ENCODE data around the gene PABPN1L.

- TF ChIP-seq, protein P1, sequence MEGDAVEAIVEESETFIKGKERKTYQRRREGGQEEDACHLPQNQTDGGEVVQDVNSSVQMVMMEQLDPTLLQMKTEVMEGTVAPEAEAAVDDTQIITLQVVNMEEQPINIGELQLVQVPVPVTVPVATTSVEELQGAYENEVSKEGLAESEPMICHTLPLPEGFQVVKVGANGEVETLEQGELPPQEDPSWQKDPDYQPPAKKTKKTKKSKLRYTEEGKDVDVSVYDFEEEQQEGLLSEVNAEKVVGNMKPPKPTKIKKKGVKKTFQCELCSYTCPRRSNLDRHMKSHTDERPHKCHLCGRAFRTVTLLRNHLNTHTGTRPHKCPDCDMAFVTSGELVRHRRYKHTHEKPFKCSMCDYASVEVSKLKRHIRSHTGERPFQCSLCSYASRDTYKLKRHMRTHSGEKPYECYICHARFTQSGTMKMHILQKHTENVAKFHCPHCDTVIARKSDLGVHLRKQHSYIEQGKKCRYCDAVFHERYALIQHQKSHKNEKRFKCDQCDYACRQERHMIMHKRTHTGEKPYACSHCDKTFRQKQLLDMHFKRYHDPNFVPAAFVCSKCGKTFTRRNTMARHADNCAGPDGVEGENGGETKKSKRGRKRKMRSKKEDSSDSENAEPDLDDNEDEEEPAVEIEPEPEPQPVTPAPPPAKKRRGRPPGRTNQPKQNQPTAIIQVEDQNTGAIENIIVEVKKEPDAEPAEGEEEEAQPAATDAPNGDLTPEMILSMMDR (IDR thresholded peaks at IDR 0.05; ENCODE audit: low read length), result no peak
- no peak for TF ChIP-seq EZH2 (optimal IDR thresholded peaks at IDR 0.05; ENCODE audit: low read depth, low read length)
- no peak for TF ChIP-seq EZH2phosphoT487 (IDR thresholded peaks at IDR 0.05; ENCODE audit: low read length)
Observed at GRCh38 chr16:88830783-88831182, 35.7 kb downstream of the PABPN1L start.

Data from MM.1S (cell line).